Measurements from ENCODE around the gene ELOA. TPM values are rescaled to one million over a fixed set of nuclear protein-coding genes. Genes with fewer than 3 reads are reported as not detected.

Gene ELOA
- total and polyA plus RNA-seq, 9 of the 15 experiments (the other 6 are each of a cell fraction or from before 2014, with no cell fraction given), result 31.9 to 98.6 (median 61.3) TPM

- TF ChIP-seq GATAD2B (IDR thresholded peaks at IDR 0.05; ENCODE audit: borderline replicate concordance) (peak; percentile 73; the same call in 1 of the 2 replicates), SIN3B (IDR thresholded peaks at IDR 0.05; ENCODE audit: low read depth) (no peak), RFX1 (IDR thresholded peaks at IDR 0.05) (no peak), FOXK1 (CRISPR knock-in tag; IDR thresholded peaks at IDR 0.05; ENCODE audit: borderline replicate concordance) (no peak), HMGN3 (IDR thresholded peaks at IDR 0.05; ENCODE audit: borderline replicate concordance, extremely low read depth, insufficient read length, low read depth, low read length) (peak; percentile 80), NFIC (IDR thresholded peaks at IDR 0.05) (peak; percentile 73), SFPQ (IDR thresholded peaks at IDR 0.05; ENCODE audit: low read depth, low read length) (no peak), MBD2 (IDR thresholded peaks at IDR 0.05; ENCODE audit: borderline replicate concordance, low read depth) (peak; percentile 37; the same call in 1 of the 2 replicates), ZNF780A (CRISPR knock-in tag; IDR thresholded peaks at IDR 0.05) (no peak)
- TF ChIP-seq, protein P1, sequence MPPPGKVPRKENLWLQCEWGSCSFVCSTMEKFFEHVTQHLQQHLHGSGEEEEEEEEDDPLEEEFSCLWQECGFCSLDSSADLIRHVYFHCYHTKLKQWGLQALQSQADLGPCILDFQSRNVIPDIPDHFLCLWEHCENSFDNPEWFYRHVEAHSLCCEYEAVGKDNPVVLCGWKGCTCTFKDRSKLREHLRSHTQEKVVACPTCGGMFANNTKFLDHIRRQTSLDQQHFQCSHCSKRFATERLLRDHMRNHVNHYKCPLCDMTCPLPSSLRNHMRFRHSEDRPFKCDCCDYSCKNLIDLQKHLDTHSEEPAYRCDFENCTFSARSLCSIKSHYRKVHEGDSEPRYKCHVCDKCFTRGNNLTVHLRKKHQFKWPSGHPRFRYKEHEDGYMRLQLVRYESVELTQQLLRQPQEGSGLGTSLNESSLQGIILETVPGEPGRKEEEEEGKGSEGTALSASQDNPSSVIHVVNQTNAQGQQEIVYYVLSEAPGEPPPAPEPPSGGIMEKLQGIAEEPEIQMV (tag; conservative IDR thresholded peaks at IDR 0.05; ENCODE audit: low read depth), result no peak
- TF ChIP-seq, protein P2, sequence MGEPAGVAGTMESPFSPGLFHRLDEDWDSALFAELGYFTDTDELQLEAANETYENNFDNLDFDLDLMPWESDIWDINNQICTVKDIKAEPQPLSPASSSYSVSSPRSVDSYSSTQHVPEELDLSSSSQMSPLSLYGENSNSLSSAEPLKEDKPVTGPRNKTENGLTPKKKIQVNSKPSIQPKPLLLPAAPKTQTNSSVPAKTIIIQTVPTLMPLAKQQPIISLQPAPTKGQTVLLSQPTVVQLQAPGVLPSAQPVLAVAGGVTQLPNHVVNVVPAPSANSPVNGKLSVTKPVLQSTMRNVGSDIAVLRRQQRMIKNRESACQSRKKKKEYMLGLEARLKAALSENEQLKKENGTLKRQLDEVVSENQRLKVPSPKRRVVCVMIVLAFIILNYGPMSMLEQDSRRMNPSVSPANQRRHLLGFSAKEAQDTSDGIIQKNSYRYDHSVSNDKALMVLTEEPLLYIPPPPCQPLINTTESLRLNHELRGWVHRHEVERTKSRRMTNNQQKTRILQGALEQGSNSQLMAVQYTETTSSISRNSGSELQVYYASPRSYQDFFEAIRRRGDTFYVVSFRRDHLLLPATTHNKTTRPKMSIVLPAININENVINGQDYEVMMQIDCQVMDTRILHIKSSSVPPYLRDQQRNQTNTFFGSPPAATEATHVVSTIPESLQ (CRISPR knock-in tag; IDR thresholded peaks at IDR 0.05), result no peak
- TF ChIP-seq, protein P3, sequence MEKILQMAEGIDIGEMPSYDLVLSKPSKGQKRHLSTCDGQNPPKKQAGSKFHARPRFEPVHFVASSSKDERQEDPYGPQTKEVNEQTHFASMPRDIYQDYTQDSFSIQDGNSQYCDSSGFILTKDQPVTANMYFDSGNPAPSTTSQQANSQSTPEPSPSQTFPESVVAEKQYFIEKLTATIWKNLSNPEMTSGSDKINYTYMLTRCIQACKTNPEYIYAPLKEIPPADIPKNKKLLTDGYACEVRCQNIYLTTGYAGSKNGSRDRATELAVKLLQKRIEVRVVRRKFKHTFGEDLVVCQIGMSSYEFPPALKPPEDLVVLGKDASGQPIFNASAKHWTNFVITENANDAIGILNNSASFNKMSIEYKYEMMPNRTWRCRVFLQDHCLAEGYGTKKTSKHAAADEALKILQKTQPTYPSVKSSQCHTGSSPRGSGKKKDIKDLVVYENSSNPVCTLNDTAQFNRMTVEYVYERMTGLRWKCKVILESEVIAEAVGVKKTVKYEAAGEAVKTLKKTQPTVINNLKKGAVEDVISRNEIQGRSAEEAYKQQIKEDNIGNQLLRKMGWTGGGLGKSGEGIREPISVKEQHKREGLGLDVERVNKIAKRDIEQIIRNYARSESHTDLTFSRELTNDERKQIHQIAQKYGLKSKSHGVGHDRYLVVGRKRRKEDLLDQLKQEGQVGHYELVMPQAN (IDR thresholded peaks at IDR 0.05; ENCODE audit: borderline replicate concordance), result peak; percentile 94
Measured at GRCh38 chr1:23790696-23791515, 47.6 kb downstream of the ELOA start, which contains the start of gene LYPLA2 (continued).

All from K562 (cell line).